Measurements from ENCODE around the gene IMPDH2. TPM values are rescaled to one million over a fixed set of nuclear protein-coding genes. Genes with fewer than 3 reads are reported as not detected.
A peak's percentile ranks its signal among the peaks of the same experiment; 100 is the strongest.

IMPDH2 gene
- total RNA-seq, 2 donors from 2014 or later: 92.6 to 166 TPM

GRCh38 chr3:49004352-49005302 is 24.6 kb downstream of the IMPDH2 start:
- intact Hi-C loops (cut with DNase I): no loop called here
- peak in 1 of 4 donors; percentile 43 for DNase-seq
- Histone ChIP-seq H3K9me3 (no peaks in the 10 kb centered on the region), H3K4me3 (no peak overlapping the region), H3K4me1 (peaks cover 21% of the 10 kb centered on the region), H3K36me3 (replicated peaks in 1 of 2; ENCODE audit: insufficient read depth in 1 of 2, low read depth in 2 of 2) (no peaks in the 10 kb centered on the region), H3K27me3 (no peaks in the 10 kb centered on the region), H3K27ac (no peak overlapping the region)
- no peak for ATAC-seq
- TF ChIP-seq POLR2A (IDR thresholded peaks at IDR 0.05) (no peak), CTCF (IDR thresholded peaks at IDR 0.05) (no peak)
- 63 to 84% methylated on average over 2 to 15 of the region's 16 CpGs for WGBS, 2 donors

DNA sequence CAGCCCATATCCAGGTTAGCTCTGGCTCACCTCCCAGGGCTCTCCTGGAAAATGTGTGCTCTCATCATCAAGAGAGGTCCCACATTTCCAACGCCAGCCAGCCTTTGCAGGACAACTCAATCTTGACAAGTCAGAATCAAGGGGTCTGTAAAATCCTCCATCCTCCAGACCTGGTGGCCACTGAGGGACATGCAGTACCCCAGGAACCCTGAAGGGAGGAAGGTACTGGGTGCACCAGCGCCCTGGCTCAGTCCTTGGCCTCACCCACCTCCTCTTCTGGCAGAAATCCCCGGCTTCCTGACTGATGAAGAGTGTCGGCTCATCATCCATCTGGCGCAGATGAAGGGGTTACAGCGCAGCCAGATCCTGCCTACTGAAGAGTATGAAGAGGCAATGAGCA is 28.0 kb downstream of the IMPDH2 start:
- no peaks in the 10 kb centered on the region for H3K27me3 ChIP-seq
- TF ChIP-seq CTCF (IDR thresholded peaks at IDR 0.05): no peak
- no peak for TF ChIP-seq POLR2A (IDR thresholded peaks at IDR 0.05)
- H3K9me3 ChIP-seq: no peaks in the 10 kb centered on the region
- no peak overlapping the region for H3K27ac ChIP-seq
- 80 to 94% methylated on average over 2 to 6 of the region's 6 CpGs for WGBS, 2 donors
- ATAC-seq (no peak), DNase-seq (no peak)
- intact Hi-C loops (cut with DNase I): no loop called here
- peaks cover 3% of the 10 kb centered on the region for H3K4me1 ChIP-seq
- no peaks in the 10 kb centered on the region for H3K36me3 ChIP-seq (replicated peaks in 1 of 2; ENCODE audit: insufficient read depth in 1 of 2, low read depth in 2 of 2)
- no peak overlapping the region for H3K4me3 ChIP-seq

- intact Hi-C loops (cut with DNase I): no loop called here
- WGBS, 2 donors: 75 to 76% methylated on average over 5 to 8 of the region's 8 CpGs
Measured at GRCh38 chr3:48999085-48999858, 29.9 kb downstream of the IMPDH2 start.

More at GRCh38 chr3:48999085-48999858, 29.9 kb downstream of the IMPDH2 start:
- Histone ChIP-seq H3K36me3 (replicated peaks in 1 of 2; ENCODE audit: insufficient read depth in 1 of 2, low read depth in 2 of 2) (no peaks in the 10 kb centered on the region), H3K9me3 (no peaks in the 10 kb centered on the region), H3K4me3 (no peak overlapping the region), H3K27ac (peak overlapping the region in 1 of 4 donors; percentile 12), H3K4me1 (no peaks in the 10 kb centered on the region), H3K27me3 (no peaks in the 10 kb centered on the region)
- ATAC-seq (no peak), DNase-seq (no peak)
- TF ChIP-seq CTCF (IDR thresholded peaks at IDR 0.05) (no peak), POLR2A (IDR thresholded peaks at IDR 0.05) (no peak)

Measured in body of pancreas (tissue), 4 donors.